HG02970 (cell line): ENCODE measurements around the gene ABHD17A.

Source experiments
- ATAC-seq: cut with Tn5 transposase; IDR thresholded peaks from one replicate; pipeline ENCODE4 v1.9.1; 2021; ENCODE audit warnings: mild to moderate bottlenecking, moderate library complexity, moderate number of reproducible peaks; ENCODE audit not compliant: unreplicated experiment, low FRiP score

The ABHD17A gene

GRCh38 chr19:1841209-1841924, 43.9 kb downstream of the ABHD17A start:
- ATAC-seq, result no peak

DNA sequence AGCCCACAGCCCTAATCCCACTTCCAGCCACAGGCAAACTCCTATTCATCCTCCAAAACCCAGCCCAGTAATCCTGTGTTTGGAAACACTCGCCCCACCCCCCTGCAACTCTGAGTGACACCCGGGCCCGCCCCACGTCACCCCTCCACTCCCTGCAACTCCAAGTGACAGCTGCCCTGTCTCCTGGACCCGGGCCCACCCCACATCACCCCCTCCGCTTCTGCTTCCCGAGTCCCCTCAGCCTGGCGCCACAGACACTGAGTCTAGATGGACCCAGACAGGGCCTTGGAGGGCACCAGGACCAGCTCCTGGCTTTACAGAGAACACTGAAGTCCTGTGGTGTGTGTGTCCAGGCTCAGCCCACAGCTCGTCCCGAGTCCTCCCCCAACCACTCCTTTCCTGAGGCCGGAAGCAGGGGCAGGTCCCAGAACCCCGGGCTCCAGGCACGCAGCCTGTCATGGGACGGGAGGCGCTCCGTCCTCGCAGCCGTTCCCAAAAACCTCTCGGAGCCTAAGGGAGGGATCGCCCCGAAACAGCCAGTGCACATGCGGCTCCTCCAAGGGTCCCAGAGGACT, 44.7 kb downstream of the ABHD17A start:
- ATAC-seq, result no peak

DNA sequence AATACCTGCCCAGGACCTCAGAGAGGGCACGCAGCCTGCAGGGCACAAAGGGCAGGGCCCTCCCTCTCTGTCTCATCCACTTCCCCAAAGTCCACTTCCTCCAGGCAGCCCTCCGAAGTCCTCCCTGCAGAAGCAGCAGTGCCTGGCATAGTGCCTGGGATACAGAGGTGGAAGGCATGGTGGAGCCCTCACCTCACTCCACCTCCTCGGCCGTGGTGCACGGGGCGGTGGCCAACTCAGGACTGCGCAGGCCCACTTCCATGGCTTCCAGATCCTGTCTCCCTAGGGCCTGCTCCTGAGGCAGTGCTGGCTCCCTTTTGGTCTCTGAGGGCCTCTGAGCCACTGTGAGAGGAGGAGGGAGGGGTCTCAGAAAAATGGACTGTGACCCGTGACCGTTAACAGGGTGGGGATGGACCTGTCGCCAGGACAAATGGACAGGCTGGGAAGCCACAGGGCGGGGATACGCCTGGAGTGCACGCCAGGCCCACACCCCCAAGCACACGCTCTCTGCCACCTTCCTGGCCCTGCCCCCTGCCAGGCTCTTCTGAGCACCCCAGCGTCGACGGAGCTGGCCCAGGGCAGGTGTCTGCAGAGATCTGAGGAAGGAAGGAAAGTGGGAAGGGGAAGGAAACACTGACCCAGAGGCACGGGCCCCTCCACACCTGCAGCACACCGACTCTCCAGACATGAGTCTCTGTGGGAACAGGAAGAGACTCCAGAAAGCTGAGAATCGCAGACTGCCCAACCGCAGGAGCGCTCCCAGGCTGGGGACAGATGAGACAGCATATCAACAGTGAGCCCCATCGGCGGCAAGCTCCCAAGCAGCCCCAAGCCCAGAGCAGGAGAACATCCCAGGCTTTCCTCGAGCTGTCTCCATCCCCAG, 45.4 kb downstream of the ABHD17A start:
- ATAC-seq, result no peak

- no peak for ATAC-seq
Observed at GRCh38 chr19:1837625-1838105, 47.6 kb downstream of the ABHD17A start.

- ATAC-seq, result no peak
Observed at GRCh38 chr19:1837222-1837565, 48.1 kb downstream of the ABHD17A start.

- ATAC-seq, result no peak
Observed at GRCh38 chr19:1836458-1837221, 48.7 kb downstream of the ABHD17A start.

DNA sequence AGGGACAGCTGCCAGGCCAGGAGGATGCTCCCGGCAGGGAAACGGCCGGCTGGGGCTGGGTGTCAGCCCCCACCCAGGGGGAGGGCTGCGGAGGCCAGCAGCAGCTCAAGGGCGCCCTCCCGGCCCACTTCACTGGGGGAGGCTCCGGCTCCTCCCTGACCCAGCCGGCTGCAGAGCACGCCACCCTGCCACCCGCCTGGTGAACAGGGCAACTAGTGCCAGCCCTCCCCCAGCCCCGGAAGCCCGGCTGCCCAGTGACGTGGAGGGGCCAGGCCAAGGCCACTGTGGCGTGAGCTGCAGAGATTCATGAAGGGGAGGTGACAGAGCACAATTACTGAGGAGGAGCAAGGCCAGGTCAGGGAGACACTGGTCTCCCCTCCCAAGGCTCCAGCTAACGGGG, 51.8 kb downstream of the ABHD17A start:
- no peak for ATAC-seq

DNA sequence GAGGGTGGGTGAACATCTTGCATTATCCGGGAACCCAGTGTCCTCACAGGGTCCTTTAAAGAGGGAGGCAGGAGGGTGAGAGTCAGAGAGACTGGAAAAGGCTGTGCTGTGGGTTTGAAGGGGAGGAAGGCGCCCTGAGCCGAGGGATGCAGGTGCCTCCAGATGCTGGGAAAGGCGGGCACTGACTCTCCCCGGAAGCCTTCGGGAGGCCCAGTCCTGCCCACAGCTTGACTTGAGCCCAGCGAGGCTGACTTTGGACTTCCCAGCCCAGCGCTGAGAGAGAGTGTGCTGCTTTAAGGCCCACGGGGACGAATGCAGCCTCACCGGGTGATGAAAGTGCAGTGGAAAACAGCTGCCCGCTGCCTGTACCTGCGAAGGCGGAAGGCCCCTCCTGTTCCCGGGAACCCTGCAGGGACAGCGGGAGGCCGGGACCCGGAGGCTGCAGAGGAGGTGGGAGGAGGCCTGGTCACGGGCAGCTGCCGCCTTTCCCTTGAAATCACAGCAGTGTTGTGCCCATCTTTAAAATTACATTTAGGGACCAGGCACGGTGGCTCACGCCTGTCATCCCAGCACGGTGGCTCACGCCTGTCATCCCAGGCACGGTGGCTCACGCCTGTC, 53.1 kb downstream of the ABHD17A start:
- no peak for ATAC-seq

GRCh38 chr19:1830978-1831377, 54.3 kb downstream of the ABHD17A start:
- no peak for ATAC-seq

GRCh38 chr19:1830568-1830967, 54.7 kb downstream of the ABHD17A start:
- ATAC-seq, result no peak

- ATAC-seq, result no peak
Observed at GRCh38 chr19:1829958-1830357, 55.3 kb downstream of the ABHD17A start.

DNA sequence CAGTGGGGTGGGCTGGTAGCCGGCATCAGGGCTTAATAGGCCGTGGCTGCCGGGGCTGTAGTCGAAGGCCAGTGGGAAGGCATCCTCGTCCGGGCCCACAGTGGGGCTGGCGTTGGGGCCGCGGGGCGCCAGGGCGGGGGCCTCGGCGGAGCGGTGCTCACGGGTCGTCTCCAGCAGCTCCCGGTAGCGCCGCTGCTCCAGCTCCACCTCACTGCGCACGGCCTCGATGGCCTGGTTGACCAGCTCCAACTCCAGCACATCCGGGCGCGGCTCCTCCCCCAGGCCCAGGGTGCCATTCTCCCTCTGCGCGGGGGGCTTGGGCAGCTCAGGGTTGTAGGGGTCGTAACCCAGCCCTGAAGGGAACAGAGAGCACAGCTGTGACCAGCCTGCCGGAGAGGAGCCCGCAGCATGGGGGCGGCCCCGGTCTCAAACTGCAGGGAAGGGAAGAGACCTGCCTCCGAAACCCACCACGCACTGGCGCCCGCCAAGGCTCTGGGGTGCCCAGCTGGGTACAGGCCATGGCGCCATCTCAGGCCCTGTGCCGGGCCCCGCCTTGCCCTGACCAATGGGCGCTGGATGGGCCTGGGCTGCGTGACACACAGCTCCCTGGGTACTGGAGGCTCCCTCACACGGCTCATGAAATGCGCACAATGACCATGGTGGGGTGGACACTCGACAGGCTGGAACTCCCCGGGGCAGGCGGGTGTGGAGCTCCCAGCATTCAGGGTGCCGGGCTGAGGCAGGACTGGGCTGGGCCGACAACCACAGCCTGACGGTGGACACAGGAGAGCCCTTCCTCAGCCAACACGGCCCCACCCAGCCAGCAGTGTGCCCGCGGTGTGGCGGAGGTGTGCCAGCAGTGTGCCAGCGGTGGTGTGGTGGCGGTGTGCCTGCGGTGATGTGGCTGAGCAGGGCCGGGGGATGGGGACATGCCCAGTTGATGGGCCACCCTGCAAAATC, 56.7 kb downstream of the ABHD17A start:
- no peak for ATAC-seq

GRCh38 chr19:1827566-1828278, 57.6 kb downstream of the ABHD17A start:
- no peak for ATAC-seq
